Cardiac muscle cell (in vitro differentiated cells and primary cell): Measurements from ENCODE around the gene PEAR1. TPM values are rescaled to one million over a fixed set of nuclear protein-coding genes. Genes with fewer than 3 reads are reported as not detected.

Source experiments
- DNase-seq, 2 donors: peaks; one replicate each; pipeline versions ENCODE4 v3.0.0 to v3.0.0-alpha.2; 2010 to 2017; ENCODE audit warnings: low read depth in 1 of 2, low spot score in 1 of 2
- H3K27ac ChIP-seq: fragments of 200-600 bp; sonication (generic); 2 replicates; pipeline ENCODE4 v1.5.1; 2016
- H3K27me3 ChIP-seq: fragments of 200-600 bp; sonication (generic); 2 replicates; pipeline ENCODE4 v1.6.0; 2016; ENCODE audit warnings: control low read depth
- H3K36me3 ChIP-seq: fragments of 200-600 bp; sonication (generic); 2 replicates; pipeline ENCODE4 v1.5.1; 2016; ENCODE audit warnings: control low read depth
- H3K4me1 ChIP-seq: fragments of 200-600 bp; sonication (generic); 2 replicates; pipeline ENCODE4 v1.8.1; 2017; ENCODE audit warnings: low read depth, mild to moderate bottlenecking, mixed run types
- H3K4me3 ChIP-seq: fragments of 200-600 bp; sonication (generic); 2 replicates; pipeline ENCODE4 v1.5.1; 2016; ENCODE audit warnings: mild to moderate bottlenecking
- H3K9me3 ChIP-seq: fragments of 200-600 bp; sonication (generic); 2 replicates; pipeline ENCODE4 v1.5.1; 2017; ENCODE audit warnings: low read depth, mild to moderate bottlenecking, control low read depth
- CTCF ChIP-seq: IDR thresholded peaks from 2 replicates; pipeline ENCODE4 v1.5.1; 2012; ENCODE audit warnings: low read depth, mild to moderate bottlenecking, low read length
- polyA plus RNA-seq: library from polyadenylated mRNA; unstranded; fragments of >200 nt; fragmentation: Nextera tagmentation; extraction: Ambion mirVana; gene quantifications from 2 replicates; pipeline ENCODE4 v1.2.1, GENCODE V29; 2016
- total RNA-seq: library from RNA; depleted of rRNA; stranded (reverse); fragments of >200 nt; gene quantifications from 2 replicates; pipeline ENCODE4 v1.2.3, GENCODE V29; 2016

PEAR1 gene
- total and polyA plus RNA-seq, 2 experiments from 2014 or later = 0.57 to 1.1 TPM

- H3K9me3 ChIP-seq = no peaks in the 10 kb centered on the region
- H3K4me1 ChIP-seq = peaks cover 33% of the 10 kb centered on the region
- DNase-seq = peak in 1 of 2 donors; percentile 70
- no peak for TF ChIP-seq CTCF
- peaks cover 26% of the 10 kb centered on the region for H3K36me3 ChIP-seq
- H3K27me3 ChIP-seq = no peaks in the 10 kb centered on the region
- H3K4me3 ChIP-seq = no peak overlapping the region
- H3K27ac ChIP-seq = peak overlapping the region; percentile 93
Measured at GRCh38 chr1:156959414-156959813, 65.9 kb downstream of the PEAR1 start.

DNA sequence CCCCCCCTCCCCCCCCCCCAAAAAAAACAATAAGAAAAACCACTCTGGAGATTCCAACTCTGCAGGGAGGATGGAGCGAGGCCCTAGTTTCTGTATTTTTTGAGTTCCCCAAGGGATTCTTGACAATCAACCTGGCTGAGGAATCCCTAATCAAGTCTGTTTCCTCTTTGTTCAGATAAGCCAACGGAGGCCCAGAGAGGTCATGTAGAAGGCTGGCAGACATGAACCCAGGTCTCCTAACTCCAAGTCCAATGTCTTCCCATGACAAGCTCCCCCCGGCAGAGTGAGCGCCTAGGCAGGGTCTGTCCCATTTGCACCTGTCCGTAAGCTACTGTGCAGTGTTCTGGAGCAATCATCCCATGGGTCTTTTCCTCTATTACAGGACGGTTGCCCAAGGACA lies 66.4 kb downstream of the PEAR1 start:
- Histone ChIP-seq H3K9me3 (no peaks in the 10 kb centered on the region), H3K36me3 (peaks cover 23% of the 10 kb centered on the region), H3K27me3 (no peaks in the 10 kb centered on the region), H3K4me3 (no peak overlapping the region), H3K27ac (peak overlapping the region; percentile 93), H3K4me1 (peaks cover 33% of the 10 kb centered on the region)
- no peak for TF ChIP-seq CTCF
- no peak for DNase-seq

- peak; percentile 13 for TF ChIP-seq CTCF
- H3K36me3 ChIP-seq = peaks cover 27% of the 10 kb centered on the region
- peak in 1 of 2 donors; percentile 18 for DNase-seq
Measured at GRCh38 chr1:156961709-156962108, 68.2 kb downstream of the PEAR1 start.

DNA sequence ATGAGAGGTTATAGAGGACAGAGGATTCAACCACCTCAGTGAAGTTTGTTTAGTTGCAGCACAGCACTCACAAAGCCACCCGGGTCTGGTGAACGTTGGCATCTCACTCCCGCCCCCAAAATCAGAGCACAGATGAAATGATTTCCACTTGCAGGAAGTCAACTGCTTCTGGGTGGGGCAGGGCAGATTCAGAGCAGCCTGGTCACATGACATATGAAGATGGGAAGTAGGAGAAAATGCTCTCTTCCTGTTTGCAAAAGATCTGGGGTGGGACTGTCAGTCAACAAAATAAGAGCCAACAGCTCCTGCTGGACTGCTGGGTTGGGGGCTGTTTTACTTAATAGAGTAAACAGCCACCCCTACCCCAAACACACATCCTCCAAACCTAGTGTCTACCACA lies 70.1 kb downstream of the PEAR1 start:
- no peaks in the 10 kb centered on the region for H3K27me3 ChIP-seq
- H3K9me3 ChIP-seq = no peaks in the 10 kb centered on the region
- H3K4me3 ChIP-seq = no peak overlapping the region
- no peak for DNase-seq
- H3K36me3 ChIP-seq = peaks cover 35% of the 10 kb centered on the region
- TF ChIP-seq CTCF = no peak
- peaks cover 22% of the 10 kb centered on the region for H3K4me1 ChIP-seq
- H3K27ac ChIP-seq = no peak overlapping the region

More at GRCh38 chr1:156961709-156962108, 68.2 kb downstream of the PEAR1 start:
- Histone ChIP-seq H3K4me3 (no peak overlapping the region), H3K9me3 (no peaks in the 10 kb centered on the region), H3K4me1 (peaks cover 33% of the 10 kb centered on the region), H3K27ac (peak overlapping the region; percentile 12), H3K27me3 (no peaks in the 10 kb centered on the region)

- Histone ChIP-seq H3K9me3 (no peaks in the 10 kb centered on the region), H3K36me3 (peaks cover 36% of the 10 kb centered on the region), H3K27ac (no peak overlapping the region), H3K27me3 (no peaks in the 10 kb centered on the region), H3K4me3 (no peak overlapping the region), H3K4me1 (peaks cover 13% of the 10 kb centered on the region)
- no peak for DNase-seq
- TF ChIP-seq CTCF = no peak
Measured at GRCh38 chr1:156964441-156964840, 70.9 kb downstream of the PEAR1 start.

Other genes starting within 250 kb of the PEAR1 start
- gene NES, start 216.3 kb upstream of the PEAR1 start, total RNA-seq = 302 and 391 TPM in 2 replicates
- gene NES, start 216.3 kb upstream of the PEAR1 start, polyA plus RNA-seq = 86.5 and 89.3 TPM in 2 replicates
- gene CRABP2, start 188.1 kb upstream of the PEAR1 start, total RNA-seq = 556 and 900 TPM in 2 replicates
- 824 and 1,249 TPM in 2 replicates for gene CRABP2, start 188.1 kb upstream of the PEAR1 start, polyA plus RNA-seq
- 22.8 and 25.4 TPM in 2 replicates for gene METTL25B, start 165.2 kb upstream of the PEAR1 start, total RNA-seq
- gene METTL25B, start 165.2 kb upstream of the PEAR1 start, polyA plus RNA-seq = 19.5 and 20.9 TPM in 2 replicates
- 22.6 and 27.3 TPM in 2 replicates for gene ISG20L2, start 165.0 kb upstream of the PEAR1 start, total RNA-seq
- gene ISG20L2, start 165.0 kb upstream of the PEAR1 start, polyA plus RNA-seq = 25.1 and 31.3 TPM in 2 replicates
- 34.9 and 54.1 TPM in 2 replicates for gene MRPL24, start 152.6 kb upstream of the PEAR1 start, total RNA-seq
- 70.7 and 77.7 TPM in 2 replicates for gene MRPL24, start 152.6 kb upstream of the PEAR1 start, polyA plus RNA-seq
- gene HDGF, start 142.0 kb upstream of the PEAR1 start, total RNA-seq = 207 and 480 TPM in 2 replicates
- 176 and 238 TPM in 2 replicates for gene HDGF, start 142.0 kb upstream of the PEAR1 start, polyA plus RNA-seq
- 117 and 126 TPM in 2 replicates for gene PRCC, start 126.2 kb upstream of the PEAR1 start, total RNA-seq
- 118 and 150 TPM in 2 replicates for gene PRCC, start 126.2 kb upstream of the PEAR1 start, polyA plus RNA-seq
- gene SH2D2A, start 76.9 kb upstream of the PEAR1 start, total RNA-seq = 2.7 and 3.8 TPM in 2 replicates
- gene SH2D2A, start 76.9 kb upstream of the PEAR1 start, polyA plus RNA-seq = 1.1 and 5.2 TPM in 2 replicates
- 0.18 and 0.21 TPM in 2 replicates for gene INSRR, start 34.6 kb upstream of the PEAR1 start, total RNA-seq
- gene INSRR, start 34.6 kb upstream of the PEAR1 start, polyA plus RNA-seq = 0.11 and 0.30 TPM in 2 replicates
- 3.6 and 3.8 TPM in 2 replicates for gene NTRK1, start 32.9 kb upstream of the PEAR1 start, total RNA-seq
- 2.4 and 3.9 TPM in 2 replicates for gene NTRK1, start 32.9 kb upstream of the PEAR1 start, polyA plus RNA-seq
- gene LRRC71, start 26.9 kb downstream of the PEAR1 start, total RNA-seq = 0.11 and 0.45 TPM in 2 replicates
- 0.24 and 0.69 TPM in 2 replicates for gene LRRC71, start 26.9 kb downstream of the PEAR1 start, polyA plus RNA-seq
- gene ARHGEF11, start 152.0 kb downstream of the PEAR1 start, total RNA-seq = 38.4 and 40.1 TPM in 2 replicates
- gene ARHGEF11, start 152.0 kb downstream of the PEAR1 start, polyA plus RNA-seq = 22.5 and 25.8 TPM in 2 replicates
- not detected in 2 replicates for gene ETV3L, start 206.1 kb downstream of the PEAR1 start, total RNA-seq
- not detected in 2 replicates for gene ETV3L, start 206.1 kb downstream of the PEAR1 start, polyA plus RNA-seq
- 10.6 and 21.0 TPM in 2 replicates for gene ETV3, start 244.7 kb downstream of the PEAR1 start, total RNA-seq
- 5.6 and 9.9 TPM in 2 replicates for gene ETV3, start 244.7 kb downstream of the PEAR1 start, polyA plus RNA-seq